Ovary (tissue), 9 donors: ENCODE results near the gene IPPK. TPM values are rescaled to one million over a fixed set of nuclear protein-coding genes. Genes with fewer than 3 reads are reported as not detected.

Experiments
- DNase-seq, 5 donors: peaks; one replicate each; pipeline ENCODE4 v3.0.0-alpha.2; 2019 to 2020
- H3K27ac ChIP-seq, 2 donors: fragments of 200-600 bp; one replicate each; pipeline versions ENCODE4 v1.5.1 to v1.8.0; 2019 to 2022
- H3K27me3 ChIP-seq: fragments of 200-600 bp; one replicate; pipeline ENCODE4 v1.8.0; 2022
- H3K36me3 ChIP-seq: fragments of 200-600 bp; sonication (generic); one replicate; pipeline ENCODE4 v1.5.1; 2019
- H3K4me1 ChIP-seq: one replicate; pipeline ENCODE4 v1.8.1; 2013; ENCODE audit warnings: mild to moderate bottlenecking, moderate library complexity; ENCODE audit not compliant: insufficient read depth
- H3K4me3 ChIP-seq: fragments of 200-600 bp; sonication (generic); one replicate; pipeline ENCODE4 v1.5.1; 2017
- H3K9me3 ChIP-seq, 2 donors: fragments of 200-600 bp in 1 of 2; sonication (generic) in 1 of 2; one replicate each; pipeline versions ENCODE4 v1.5.1 to v1.8.1; 2013 to 2019; ENCODE audit warnings: mild to moderate bottlenecking in 1 of 2, moderate library complexity in 1 of 2
- EP300 ChIP-seq: sonication (generic); formaldehyde crosslinking; IDR thresholded peaks from one replicate; pipeline ENCODE4 v1.6.1; 2017; ENCODE audit warnings: antibody characterized with exemption
- POLR2A ChIP-seq: fragments of 450-650 bp; IDR thresholded peaks from one replicate; pipeline ENCODE4 v1.6.1; 2017; ENCODE audit warnings: antibody characterized with exemption, mild to moderate bottlenecking, moderate library complexity
- WGBS, 3 donors: extraction: QIAGEN DNeasy Blood & Tissue Kit in 1 of 3; methylation state at CpG; one replicate each; pipeline versions ENCODE4 v1.1.5 to v1.1.7; 2013 to 2017; 5-methylcytosine and 5-hydroxymethylcytosine counted together
- intact Hi-C, 4 donors: fragments of 100-400 bp; cut with DNase I; formaldehyde crosslinking; loops; one replicate each; pipeline versions ENCODE4 v1.11.0 to v1.15.1; 2022 to 2023
- polyA plus RNA-seq, 2 donors: library from polyadenylated mRNA; stranded (reverse); fragments of 200-250 nt in 1 of 2; fragments of 350-450 nt in 1 of 2; fragmentation: Illumina TruSeq in 1 of 2; extraction: RNeasy Lipid Tissue Mini Kit (QIAGEN cat#74804) in 1 of 2; gene quantifications; one replicate each; pipeline ENCODE4 v1.2.3, GENCODE V29; 2013 to 2014
- total RNA-seq, 7 donors: library from RNA; depleted of rRNA in 2 of 7; stranded (reverse); fragments of >200 nt in 2 of 7; fragmentation: NEBNext Ultra II Directional in 3 of 7; extraction: Animal tissue kit (Norgen Biotek cat#: 25700) in 3 of 7; gene quantifications; one replicate each; pipeline versions ENCODE4 v1.1.0 to v1.2.4, GENCODE V29; 2016 to 2023
- TF ChIP-seq, protein P1 (sequence below), 3 donors: fragments of 450-650 bp in 2 of 3; fragments of 200-600 bp in 1 of 3; IDR thresholded peaks; one replicate each; pipeline versions ENCODE4 v1.5.1 to v1.8.0; 2016 to 2022; ENCODE audit warnings: antibody characterized with exemption in 3 of 3, mild to moderate bottlenecking in 1 of 3
- donor health status: DM: no; HTN: no; CAD: no; lungs with moderate emphysema.
- donor health status: DM: no; HTN: no; CAD: no.
- donor health status: Bipolar disorder and iron deficiency.
- donor health status: DM: yes; HTN: yes; CAD: no.
- donor health status: DM: no; HTN: no; CAD: no.
- donor health status: DM: yes; HTN: yes; CAD: no.

IPPK gene
- total and polyA plus RNA-seq, 9 donors, result 4.7 to 8.5 (median 7.1) TPM

GRCh38 chr9:92714016-92714415, 44.1 kb upstream of the IPPK start:
- no peaks in the 10 kb centered on the region for H3K36me3 ChIP-seq
- no peak for DNase-seq
- peaks cover 6% of the 10 kb centered on the region for H3K4me1 ChIP-seq
- WGBS, 3 donors, result 94 to 100% (median 99%) methylated on average over 3 of the region's 3 CpGs
- TF ChIP-seq, protein P1, sequence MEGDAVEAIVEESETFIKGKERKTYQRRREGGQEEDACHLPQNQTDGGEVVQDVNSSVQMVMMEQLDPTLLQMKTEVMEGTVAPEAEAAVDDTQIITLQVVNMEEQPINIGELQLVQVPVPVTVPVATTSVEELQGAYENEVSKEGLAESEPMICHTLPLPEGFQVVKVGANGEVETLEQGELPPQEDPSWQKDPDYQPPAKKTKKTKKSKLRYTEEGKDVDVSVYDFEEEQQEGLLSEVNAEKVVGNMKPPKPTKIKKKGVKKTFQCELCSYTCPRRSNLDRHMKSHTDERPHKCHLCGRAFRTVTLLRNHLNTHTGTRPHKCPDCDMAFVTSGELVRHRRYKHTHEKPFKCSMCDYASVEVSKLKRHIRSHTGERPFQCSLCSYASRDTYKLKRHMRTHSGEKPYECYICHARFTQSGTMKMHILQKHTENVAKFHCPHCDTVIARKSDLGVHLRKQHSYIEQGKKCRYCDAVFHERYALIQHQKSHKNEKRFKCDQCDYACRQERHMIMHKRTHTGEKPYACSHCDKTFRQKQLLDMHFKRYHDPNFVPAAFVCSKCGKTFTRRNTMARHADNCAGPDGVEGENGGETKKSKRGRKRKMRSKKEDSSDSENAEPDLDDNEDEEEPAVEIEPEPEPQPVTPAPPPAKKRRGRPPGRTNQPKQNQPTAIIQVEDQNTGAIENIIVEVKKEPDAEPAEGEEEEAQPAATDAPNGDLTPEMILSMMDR (IDR thresholded peaks at IDR 0.05), result no peak
- TF ChIP-seq EP300, result no peak
- TF ChIP-seq POLR2A, result no peak
- H3K27me3 ChIP-seq, result no peaks in the 10 kb centered on the region
- no peak overlapping the region for H3K4me3 ChIP-seq
- no peak overlapping the region for H3K27ac ChIP-seq
- no peaks in the 10 kb centered on the region for H3K9me3 ChIP-seq
- intact Hi-C loops, result loop anchor here in 1 of 4 donors (10.0 kb wide), 1 partner anchor 81 kb away; no protein-coding TSS in a partner anchor

DNA sequence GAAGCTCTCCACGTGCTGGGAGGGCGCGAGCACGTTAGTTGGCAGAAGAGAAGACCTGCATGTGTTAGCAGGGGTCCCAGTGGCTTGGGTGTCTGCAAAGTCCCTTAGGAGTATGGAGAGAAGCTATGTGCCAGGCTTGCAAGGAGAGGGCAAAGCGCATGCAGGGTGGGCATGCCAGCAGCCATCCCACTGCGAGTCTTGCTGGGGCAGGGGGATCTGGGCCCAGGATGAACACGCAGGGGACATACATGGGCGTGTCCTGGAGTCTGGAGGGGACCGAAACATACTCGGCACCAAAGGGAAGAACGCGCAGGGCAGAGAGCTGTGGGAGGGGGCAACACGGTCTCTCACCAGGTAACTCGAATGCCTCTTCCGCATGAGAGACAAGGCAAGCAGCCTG, 43.6 kb upstream of the IPPK start:
- TF ChIP-seq EP300 (no peak), POLR2A (no peak)
- TF ChIP-seq, protein P1 (IDR thresholded peaks at IDR 0.05), result no peak
- H3K4me3 ChIP-seq, result no peak overlapping the region
- 91 to 94% (median 92%) methylated on average over 15 of the region's 15 CpGs for WGBS, 3 donors
- H3K36me3 ChIP-seq, result no peaks in the 10 kb centered on the region
- H3K4me1 ChIP-seq, result peaks cover 6% of the 10 kb centered on the region
- H3K27me3 ChIP-seq, result no peaks in the 10 kb centered on the region
- no peaks in the 10 kb centered on the region for H3K9me3 ChIP-seq
- peak in 1 of 5 donors; percentile 22 for DNase-seq
- no peak overlapping the region for H3K27ac ChIP-seq
- intact Hi-C loops, result loop anchor here in 1 of 4 donors (10.0 kb wide), 1 partner anchor 81 kb away; no protein-coding TSS in a partner anchor

DNA sequence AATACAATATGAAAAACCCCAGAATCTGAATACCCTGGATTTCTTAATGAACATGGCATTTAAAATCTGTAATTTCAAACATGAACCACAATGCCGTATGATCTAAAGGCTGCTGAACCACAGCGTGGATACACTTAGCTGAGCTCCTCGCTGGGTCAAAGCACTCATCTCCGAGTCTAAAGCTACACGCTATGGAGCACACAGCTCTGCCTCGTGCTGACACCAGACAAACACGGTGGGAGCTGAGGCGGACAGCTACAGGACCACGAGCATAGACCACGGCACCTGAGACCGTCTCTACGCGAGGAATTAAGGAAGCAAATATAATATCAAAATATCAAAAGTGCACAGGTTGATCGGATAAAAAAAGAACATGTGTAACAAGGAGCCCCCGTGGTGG, 42.8 kb upstream of the IPPK start:
- WGBS, 3 donors, result 88 to 95% (median 94%) methylated on average over 15 of the region's 15 CpGs
- H3K4me3 ChIP-seq, result no peak overlapping the region
- intact Hi-C loops, result loop anchor here in 1 of 4 donors (10.0 kb wide), 1 partner anchor 82 kb away; no protein-coding TSS in a partner anchor
- TF ChIP-seq POLR2A (no peak), EP300 (no peak)
- TF ChIP-seq, protein P1 (IDR thresholded peaks at IDR 0.05), result no peak
- DNase-seq, result no peak
- no peaks in the 10 kb centered on the region for H3K9me3 ChIP-seq
- H3K4me1 ChIP-seq, result peaks cover 6% of the 10 kb centered on the region
- no peaks in the 10 kb centered on the region for H3K27me3 ChIP-seq
- no peak overlapping the region for H3K27ac ChIP-seq
- H3K36me3 ChIP-seq, result no peaks in the 10 kb centered on the region

GRCh38 chr9:92711844-92712243, 41.9 kb upstream of the IPPK start:
- DNase-seq, result no peak
- WGBS, 3 donors, result 85 to 86% (median 85%) methylated on average over 6 of the region's 6 CpGs
- Histone ChIP-seq H3K36me3 (no peaks in the 10 kb centered on the region), H3K4me1 (peaks cover 6% of the 10 kb centered on the region), H3K27me3 (no peaks in the 10 kb centered on the region), H3K4me3 (no peak overlapping the region), H3K9me3 (no peaks in the 10 kb centered on the region), H3K27ac (no peak overlapping the region)
- intact Hi-C loops, result loop anchor here in 1 of 4 donors (10.0 kb wide), 1 partner anchor 83 kb away; no protein-coding TSS in a partner anchor
- TF ChIP-seq, protein P1 (IDR thresholded peaks at IDR 0.05), result no peak
